HL-60/S4 (cell line): ENCODE data around the gene RPL36.
"Not testable (repeated sequence)": the region's sequence is repeated elsewhere in the genome, so short reads cannot be mapped to it uniquely, and the experiment has no call there.

ENCODE experiments used
- in situ Hi-C: fragments of 300-500 bp; cut with MboI; formaldehyde crosslinking; loops from 2 replicates; pipeline ENCODE4 v1.14.3; 2022; ENCODE audit warnings: low sequenced_read_pairs

The RPL36 gene

DNA sequence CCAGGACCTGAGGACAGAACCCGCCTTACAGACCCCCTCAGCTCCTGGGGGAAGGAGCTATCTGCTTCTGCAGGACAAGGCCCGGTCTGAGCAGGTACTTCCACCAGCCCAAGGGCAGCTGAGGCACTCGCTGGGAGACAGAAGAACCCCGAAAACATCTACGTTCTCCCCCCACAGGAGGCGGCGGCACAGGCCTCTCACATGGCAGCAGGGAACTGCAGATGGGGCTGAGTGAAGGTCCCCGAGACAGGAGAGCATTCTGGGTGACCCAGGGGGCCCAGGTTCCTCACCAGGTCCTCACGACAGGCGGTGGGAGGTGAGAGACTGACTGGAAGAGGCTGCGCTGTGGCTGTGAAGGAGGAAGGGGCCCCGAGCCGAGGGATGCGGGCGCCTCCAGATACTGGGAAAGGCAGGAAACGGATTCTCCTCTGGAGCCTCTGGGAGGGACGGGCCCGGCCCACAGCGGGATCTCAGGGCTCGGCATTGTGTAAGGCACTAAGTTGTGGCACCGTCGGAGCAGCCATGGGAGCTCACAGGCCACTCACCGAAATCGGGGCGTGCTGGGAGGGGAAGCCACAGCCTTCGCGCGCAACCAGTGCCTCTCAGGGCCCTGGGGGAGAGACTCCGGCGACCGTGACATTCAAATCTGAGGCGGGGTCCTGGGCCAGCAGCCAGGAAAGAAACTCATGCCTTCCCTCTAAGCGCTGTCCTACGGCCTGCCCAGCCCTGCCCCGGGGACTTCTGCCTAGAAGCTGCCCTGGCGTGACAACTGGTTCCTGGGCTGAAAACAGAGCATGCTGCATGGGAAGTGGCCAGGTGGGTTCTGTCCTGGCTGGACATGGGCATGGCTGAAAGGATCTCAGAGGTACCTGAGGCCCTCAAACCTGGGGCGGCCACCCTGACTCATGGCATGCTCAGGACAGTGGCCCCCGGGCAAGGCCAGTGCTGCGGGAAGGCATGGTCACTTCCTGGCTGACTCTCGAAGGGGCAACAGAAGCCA is 14.0 kb downstream of the RPL36 start:
- in situ Hi-C loops, result no loop called here

DNA sequence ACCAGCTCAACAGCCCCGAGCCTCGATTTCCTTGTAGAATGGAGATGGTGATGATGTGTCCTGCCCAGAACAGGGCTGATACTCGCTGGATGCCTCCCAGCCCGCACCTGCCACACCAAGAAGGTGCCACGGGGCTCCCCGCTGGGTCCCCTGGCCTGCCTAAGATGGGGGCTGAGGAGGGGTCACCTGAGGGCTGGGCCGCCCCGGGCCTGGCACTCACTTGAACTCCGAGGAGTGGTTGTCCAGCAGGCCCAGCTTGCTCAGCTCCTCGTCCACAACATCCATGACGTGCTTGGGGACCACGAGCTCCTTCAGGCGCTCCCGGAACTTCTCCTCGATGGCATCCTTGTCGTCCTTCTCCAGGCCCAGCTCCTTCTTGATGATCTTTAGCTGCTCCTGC is 15.5 kb downstream of the RPL36 start:
- in situ Hi-C loops, result no loop called here

- in situ Hi-C loops, result no loop called here
Measured at GRCh38 chr19:5706876-5707573, 16.9 kb downstream of the RPL36 start.

DNA sequence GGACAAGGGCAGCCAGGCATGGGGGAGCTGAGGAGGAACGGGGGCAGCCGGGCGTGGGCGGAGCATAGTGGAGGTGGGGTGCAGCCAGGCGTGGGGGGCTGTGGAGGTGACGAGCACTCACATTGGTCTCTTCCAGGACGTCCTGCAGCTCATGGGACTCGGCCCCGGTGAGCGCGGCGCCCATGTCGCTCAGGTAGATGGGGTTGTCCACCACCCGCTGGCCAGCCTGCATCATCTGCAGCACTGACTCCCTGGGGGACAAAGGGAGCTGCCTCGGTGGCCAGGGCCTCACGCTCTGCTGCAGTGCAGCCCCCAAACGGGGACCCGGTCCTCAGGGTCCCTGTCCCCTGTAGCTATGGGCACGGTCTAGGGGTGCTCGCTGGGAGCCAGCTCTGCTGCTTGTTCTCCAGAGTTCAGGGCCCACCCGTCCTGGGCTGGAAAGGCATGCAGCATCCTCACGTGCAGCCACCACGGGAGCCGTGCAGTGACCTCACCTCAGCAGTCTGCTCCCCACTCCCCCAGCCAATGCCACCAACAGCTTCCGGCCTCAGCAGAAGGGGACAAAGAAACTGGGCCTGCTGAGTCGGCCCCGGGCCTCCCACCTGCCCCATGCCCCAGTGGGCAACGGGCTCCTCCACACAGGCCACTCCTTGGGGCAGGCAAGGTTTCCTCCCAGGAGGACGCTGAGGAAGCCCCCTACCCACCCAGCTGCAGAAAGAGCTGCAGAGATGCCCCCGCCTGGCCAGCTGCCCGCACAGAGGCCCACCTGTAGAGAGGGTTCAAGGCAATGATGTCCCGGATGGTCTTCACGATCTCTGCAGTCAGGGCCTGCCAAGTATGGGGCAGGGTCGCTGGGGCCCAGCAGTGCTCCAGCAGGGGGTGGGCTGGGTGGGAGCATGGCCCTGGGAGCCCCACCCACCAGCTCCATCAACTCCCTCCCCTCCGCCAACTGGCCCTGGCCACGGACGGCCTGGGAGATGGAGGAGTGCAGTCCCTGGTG is 17.8 kb downstream of the RPL36 start:
- in situ Hi-C loops, result no loop called here

DNA sequence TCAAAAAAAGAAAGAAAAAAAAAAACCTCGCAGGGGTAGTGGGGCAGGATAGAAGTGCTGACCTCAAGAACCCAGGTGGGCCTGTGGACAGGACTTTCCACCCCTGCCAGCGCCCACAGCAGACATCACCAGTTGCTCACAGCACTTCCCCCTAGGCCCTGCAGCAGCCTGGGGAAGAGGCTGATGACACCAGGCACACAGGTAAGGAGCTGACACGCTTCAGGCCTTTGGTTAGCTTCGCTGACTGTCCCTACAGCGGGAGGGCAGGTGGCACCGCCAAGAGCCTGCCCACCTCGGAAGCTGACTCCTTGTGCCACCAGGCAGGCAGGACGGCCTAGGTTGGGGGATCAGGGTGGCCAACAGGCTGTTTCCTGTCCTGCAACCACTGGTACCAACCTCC is 20.9 kb downstream of the RPL36 start:
- in situ Hi-C loops, result no loop called here

GRCh38 chr19:5711713-5712161 is 21.6 kb downstream of the RPL36 start:
- in situ Hi-C loops, result no loop called here

DNA sequence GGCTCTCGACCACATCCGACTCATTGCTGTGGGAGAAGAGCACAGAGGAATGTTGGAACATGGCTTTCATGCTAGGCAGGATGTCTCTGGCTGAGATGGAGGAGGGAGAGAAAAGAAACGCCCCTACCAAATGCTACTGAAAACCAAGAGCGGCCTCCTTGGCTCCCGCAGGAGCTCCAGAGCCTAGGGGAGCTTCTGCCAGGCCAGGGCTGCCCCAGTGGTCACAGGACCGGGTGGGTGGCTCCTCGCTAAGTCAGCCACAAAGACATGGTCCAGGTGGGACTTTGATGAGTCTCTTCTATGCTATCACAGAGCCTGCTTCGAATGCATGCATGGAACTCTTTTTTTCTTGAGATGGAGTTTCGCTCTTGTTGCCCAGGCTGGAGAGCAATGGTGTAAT is 23.1 kb downstream of the RPL36 start:
- in situ Hi-C loops, result no loop called here

DNA sequence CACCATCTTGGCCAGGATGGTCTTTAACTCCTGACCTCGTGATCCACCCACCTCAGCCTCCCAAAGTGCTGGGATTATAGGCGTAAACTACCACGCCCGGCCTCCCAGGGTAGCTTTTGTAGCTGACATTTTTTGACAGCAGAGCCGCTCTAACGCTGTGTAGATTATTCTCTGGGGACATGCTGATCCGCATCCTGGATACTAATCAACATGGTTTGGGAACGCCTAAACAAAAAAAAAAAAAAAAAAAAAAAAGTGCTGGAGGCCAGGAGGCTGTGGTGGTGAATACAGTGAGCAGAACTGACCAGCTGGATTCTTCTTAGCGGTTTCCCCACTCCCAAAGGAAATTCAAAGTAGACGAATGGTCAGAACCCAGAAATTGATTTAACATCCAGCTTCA is 24.7 kb downstream of the RPL36 start:
- in situ Hi-C loops, result no loop called here

GRCh38 chr19:5717215-5717935 is 27.3 kb downstream of the RPL36 start:
- in situ Hi-C loops, result no loop called here

DNA sequence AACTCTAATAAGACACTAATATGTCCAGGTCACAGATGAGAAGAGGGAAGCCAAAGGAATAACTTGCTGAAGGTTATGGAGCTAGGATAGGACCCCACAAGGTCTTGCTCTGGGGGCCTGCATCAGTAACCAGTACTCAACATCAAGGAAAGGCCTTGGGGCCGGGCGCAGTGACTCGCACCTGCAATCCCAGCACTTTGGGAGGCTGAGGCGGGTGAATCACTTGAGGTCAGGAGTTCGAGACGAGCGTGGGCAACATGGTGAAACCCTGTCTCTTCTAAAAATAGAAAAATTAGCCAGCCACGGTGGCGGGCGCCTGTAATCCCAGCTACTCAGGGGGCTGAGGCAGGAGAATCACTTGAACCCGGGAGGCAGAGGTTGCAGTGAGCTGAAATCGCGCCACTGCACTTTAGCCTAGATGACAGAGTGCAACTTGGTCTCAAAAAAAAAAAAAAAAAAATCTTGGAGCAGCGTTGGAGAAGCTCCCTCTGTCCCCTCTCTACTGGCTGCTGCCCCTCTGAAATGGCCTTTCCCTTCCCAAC is 28.0 kb downstream of the RPL36 start:
- in situ Hi-C loops, result no loop called here

DNA sequence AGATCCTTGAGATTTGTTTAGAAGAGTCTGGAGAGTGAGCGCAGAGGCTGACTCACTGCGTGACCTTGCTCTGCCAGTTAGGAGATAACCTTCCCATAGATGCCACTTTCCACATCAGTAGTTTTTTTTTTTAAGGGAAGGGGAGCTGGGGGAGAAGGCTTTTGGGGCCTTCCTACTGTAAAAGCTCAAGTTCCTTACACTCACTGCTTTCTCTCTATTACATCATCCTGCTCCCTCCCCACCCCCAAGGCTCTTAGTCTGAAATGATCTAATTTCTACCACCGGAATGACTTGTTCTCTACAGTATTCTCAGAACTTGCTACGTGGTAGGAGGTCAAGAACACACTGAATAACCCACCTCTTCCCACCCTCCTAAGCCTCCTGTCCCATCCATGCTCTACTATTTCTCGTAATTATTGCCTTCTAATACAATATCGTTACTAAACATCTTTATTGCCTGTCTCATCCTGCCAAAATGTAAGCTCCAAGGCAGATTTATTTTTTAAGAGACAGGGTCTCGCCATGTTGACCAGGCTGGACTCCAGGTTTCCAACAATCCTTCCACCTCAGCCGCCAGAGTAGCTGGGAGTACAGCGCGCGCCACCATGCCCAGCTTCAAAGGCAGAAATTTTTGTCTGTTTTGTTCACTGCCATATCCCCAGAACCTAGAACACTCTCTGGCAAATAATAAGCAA is 28.6 kb downstream of the RPL36 start:
- in situ Hi-C loops, result no loop called here

DNA sequence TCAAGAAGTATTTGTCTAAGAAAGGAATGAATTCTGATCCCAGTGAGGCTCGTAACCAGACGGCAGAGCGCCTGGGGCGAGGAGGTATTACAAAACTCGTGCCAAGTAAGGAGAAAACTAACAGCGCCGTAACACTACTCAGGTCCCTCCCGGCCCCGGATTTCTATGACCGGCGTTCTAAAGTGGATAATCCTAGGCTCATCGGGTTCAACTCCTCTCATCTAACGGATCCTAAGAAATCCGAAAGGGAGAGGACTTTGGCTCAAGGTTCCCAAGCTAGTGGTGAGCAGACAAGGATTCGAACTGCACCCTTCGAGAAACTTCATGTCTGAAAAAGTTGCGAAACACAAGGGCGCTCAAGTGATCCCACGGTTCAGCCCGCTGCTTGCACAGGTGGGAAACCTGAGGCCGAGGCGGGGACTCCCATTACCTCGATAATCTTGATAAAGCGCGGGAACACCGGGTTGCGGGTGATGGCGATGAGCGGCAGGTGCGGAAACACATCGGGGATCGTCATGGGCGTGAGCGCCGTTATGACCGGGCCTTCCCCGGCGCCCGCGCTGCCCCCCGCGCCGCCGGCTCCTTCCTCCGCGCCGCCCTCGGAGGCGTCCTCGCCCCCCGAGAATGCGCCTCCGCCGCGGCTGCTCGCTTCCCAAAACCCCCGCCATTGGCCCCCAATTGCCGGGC is 29.3 kb downstream of the RPL36 start:
- in situ Hi-C loops, result no loop called here

- in situ Hi-C loops, result no loop called here
Measured at GRCh38 chr19:5719961-5720790, 30.1 kb downstream of the RPL36 start, which contains the start of the genes CATSPERD and LONP1. Gene CATSPERD, plus strand, starts transcription at chr19:5720637. Its CDS starts 101 bp downstream, at chr19:5720738. Gene LONP1, minus strand, starts transcription at chr19:5720146. Its CDS starts 14 bp downstream, at chr19:5720132.

GRCh38 chr19:5727453-5728050 is 37.5 kb downstream of the RPL36 start:
- in situ Hi-C loops, result no loop called here

DNA sequence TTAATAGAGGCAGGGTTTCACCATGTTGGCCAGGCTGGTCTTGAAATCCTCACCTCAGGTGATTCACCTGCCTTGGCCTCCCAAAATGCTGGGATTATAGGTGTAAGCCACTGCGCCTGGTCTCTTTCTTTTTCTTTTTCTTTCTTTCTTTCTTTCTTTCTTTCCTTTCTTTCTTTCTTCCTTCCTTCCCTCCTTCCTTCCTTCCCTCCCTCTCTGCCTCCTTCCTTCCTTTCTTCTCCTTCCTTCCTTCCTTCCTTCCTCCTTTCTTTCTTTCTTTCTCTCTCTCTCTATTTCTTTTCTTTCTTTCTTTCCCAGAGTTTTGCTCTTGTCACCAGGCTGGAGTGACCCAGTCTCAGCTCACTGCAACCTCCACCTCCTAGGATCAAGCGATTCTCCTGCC is 43.1 kb downstream of the RPL36 start:
- in situ Hi-C loops, result not testable (repeated sequence)

- in situ Hi-C loops, result no loop called here
Measured at GRCh38 chr19:5738423-5738822, 48.3 kb downstream of the RPL36 start.
